Left ventricle myocardium superior (tissue), 1 donor: ENCODE results near the gene EBPL. TPM values are rescaled to one million over a fixed set of nuclear protein-coding genes. Genes with fewer than 3 reads are reported as not detected.
"Not testable (repeated sequence)": the region's sequence is repeated elsewhere in the genome, so short reads cannot be mapped to it uniquely, and the experiment has no call there.

Experiments used
- ATAC-seq: fragments of 200-7000 bp; cut with Tn5 transposase; one replicate; pipeline ENCODE4 v1.9.1; 2020; ENCODE audit warnings: mild to moderate bottlenecking, moderate library complexity
- DNase-seq: peaks from one replicate; pipeline ENCODE4 v3.0.0-alpha.2; 2020
- intact Hi-C: fragments of 100-400 bp; cut with micrococcal nuclease; formaldehyde crosslinking; loops from one replicate; pipeline ENCODE4 v1.11.0; 2022
- total RNA-seq: library from RNA; stranded (reverse); fragmentation: NEBNext Ultra II Directional; extraction: Animal tissue kit (Norgen Biotek cat#: 25700); gene quantifications from one replicate; pipeline ENCODE4 v1.2.1, GENCODE V29; 2021
- donor health status: DM: no; HTN: yes; CAD: no; lungs with severe emphysema.

The EBPL gene
- total RNA-seq, 1 donor from 2014 or later, result 6.9 TPM

GRCh38 chr13:49612042-49612441 lies 79.2 kb downstream of the EBPL start:
- DNase-seq, ATAC-seq, intact Hi-C loops: not testable (repeated sequence)

Other genes with a start within 250 kb of the EBPL start
- 18.8 TPM for gene CAB39L, start 247.4 kb downstream of the EBPL start, total RNA-seq
- gene SETDB2, start 247.2 kb downstream of the EBPL start, total RNA-seq, result 14.8 TPM
- 18.6 TPM for gene PHF11, start 195.5 kb downstream of the EBPL start, total RNA-seq
- 23.1 TPM for gene RCBTB1, start 105.9 kb downstream of the EBPL start, total RNA-seq
- gene ARL11, start 63.0 kb downstream of the EBPL start, total RNA-seq, result 0.22 TPM
- 61.8 TPM for gene KPNA3, start 101.2 kb upstream of the EBPL start, total RNA-seq
- gene SPRYD7, start 244.9 kb upstream of the EBPL start, total RNA-seq, result 11.8 TPM